Duodenal mucosa (tissue), 2 donors: ENCODE measurements around the gene RNU1-4.
"Not testable (repeated sequence)": the region's sequence is repeated elsewhere in the genome, so short reads cannot be mapped to it uniquely, and the experiment has no call there.

Source experiments
- H3K27ac ChIP-seq: one replicate; pipeline ENCODE4 v1.7.0; 2013; ENCODE audit warnings: low read depth, low read length
- H3K27me3 ChIP-seq, 2 donors: one replicate each; pipeline ENCODE4 v1.7.0; 2013; ENCODE audit warnings: low read length in 2 of 2, control low read depth in 1 of 2; ENCODE audit not compliant: insufficient read depth in 2 of 2, control insufficient read depth in 1 of 2
- H3K36me3 ChIP-seq, 2 donors: one replicate each; pipeline ENCODE4 v1.7.0; 2013; ENCODE audit warnings: low read length in 2 of 2, control low read depth in 1 of 2; ENCODE audit not compliant: insufficient read depth in 2 of 2, control insufficient read depth in 1 of 2
- H3K4me1 ChIP-seq, 2 donors: one replicate each; pipeline ENCODE4 v1.7.0; 2013; ENCODE audit warnings: low read length in 2 of 2, control low read depth in 1 of 2; ENCODE audit not compliant: insufficient read depth in 2 of 2, control insufficient read depth in 1 of 2
- H3K4me3 ChIP-seq, 2 donors: one replicate each; pipeline ENCODE4 v1.7.0; 2013; ENCODE audit warnings: low read length in 2 of 2, low read depth in 1 of 2
- H3K9ac ChIP-seq, 2 donors: one replicate each; pipeline ENCODE4 v1.7.0; 2013; ENCODE audit warnings: low read length in 2 of 2, low read depth in 1 of 2
- H3K9me3 ChIP-seq, 2 donors: one replicate each; pipeline ENCODE4 v1.7.0; 2013; ENCODE audit warnings: low read length in 2 of 2, control low read depth in 1 of 2; ENCODE audit not compliant: control insufficient read depth in 1 of 2

Gene RNU1-4

GRCh38 chr1:16709659-16710087, 30.6 kb upstream of the RNU1-4 start:
- H3K4me3 ChIP-seq = not testable (repeated sequence)

GRCh38 chr1:16710618-16711017, 29.7 kb upstream of the RNU1-4 start:
- H3K4me1 ChIP-seq, H3K4me3 ChIP-seq, H3K27ac ChIP-seq, H3K9me3 ChIP-seq, H3K9ac ChIP-seq, H3K36me3 ChIP-seq, H3K27me3 ChIP-seq: not testable (repeated sequence)

More at GRCh38 chr1:16709659-16710087, 30.6 kb upstream of the RNU1-4 start:
- not testable (repeated sequence) for H3K4me1 ChIP-seq, H3K9me3 ChIP-seq, H3K36me3 ChIP-seq, H3K9ac ChIP-seq, H3K27ac ChIP-seq, H3K27me3 ChIP-seq

- not testable (repeated sequence) for H3K9ac ChIP-seq, H3K4me3 ChIP-seq, H3K4me1 ChIP-seq, H3K36me3 ChIP-seq, H3K27ac ChIP-seq, H3K9me3 ChIP-seq, H3K27me3 ChIP-seq
These were observed 28.2 kb upstream of the RNU1-4 start for GRCh38 chr1:16712131-16712530.

- not testable (repeated sequence) for H3K27ac ChIP-seq, H3K9ac ChIP-seq, H3K9me3 ChIP-seq, H3K4me3 ChIP-seq, H3K4me1 ChIP-seq, H3K27me3 ChIP-seq, H3K36me3 ChIP-seq
These were observed 27.7 kb upstream of the RNU1-4 start for GRCh38 chr1:16712582-16712981.

GRCh38 chr1:16712984-16713383, 27.3 kb upstream of the RNU1-4 start:
- H3K27ac ChIP-seq, H3K9me3 ChIP-seq, H3K36me3 ChIP-seq, H3K9ac ChIP-seq, H3K4me3 ChIP-seq, H3K27me3 ChIP-seq, H3K4me1 ChIP-seq: not testable (repeated sequence)

- H3K4me3 ChIP-seq, H3K36me3 ChIP-seq, H3K4me1 ChIP-seq, H3K27ac ChIP-seq, H3K9ac ChIP-seq, H3K9me3 ChIP-seq, H3K27me3 ChIP-seq: not testable (repeated sequence)
These were observed 26.8 kb upstream of the RNU1-4 start for GRCh38 chr1:16713480-16713879.

- Histone ChIP-seq H3K27ac (no peak overlapping the region), H3K4me1 (no peaks in the 10 kb centered on the region), H3K9ac (no peak overlapping the region), H3K9me3 (no peaks in the 10 kb centered on the region), H3K27me3 (peaks cover 0 to 7% of the 10 kb centered on the region in 2 donors), H3K36me3 (no peaks in the 10 kb centered on the region), H3K4me3 (no peak overlapping the region)
These were observed 23.5 kb upstream of the RNU1-4 start for GRCh38 chr1:16716691-16717335.

- Histone ChIP-seq H3K9ac (no peak overlapping the region), H3K4me1 (no peaks in the 10 kb centered on the region), H3K27ac (no peak overlapping the region), H3K36me3 (no peaks in the 10 kb centered on the region), H3K9me3 (no peaks in the 10 kb centered on the region), H3K27me3 (peaks cover 0 to 7% of the 10 kb centered on the region in 2 donors), H3K4me3 (no peak overlapping the region)
These were observed 22.8 kb upstream of the RNU1-4 start for GRCh38 chr1:16717336-16718098.

GRCh38 chr1:16718099-16718907, 22.0 kb upstream of the RNU1-4 start:
- not testable (repeated sequence) for H3K9me3 ChIP-seq, H3K27ac ChIP-seq, H3K4me1 ChIP-seq, H3K4me3 ChIP-seq, H3K27me3 ChIP-seq, H3K36me3 ChIP-seq, H3K9ac ChIP-seq

- Histone ChIP-seq H3K36me3 (no peaks in the 10 kb centered on the region), H3K9me3 (no peaks in the 10 kb centered on the region), H3K27ac (no peak overlapping the region), H3K4me1 (no peaks in the 10 kb centered on the region), H3K9ac (no peak overlapping the region), H3K4me3 (no peak overlapping the region), H3K27me3 (peaks cover 0 to 8% of the 10 kb centered on the region in 2 donors)
These were observed 21.3 kb upstream of the RNU1-4 start for GRCh38 chr1:16718908-16719533.
